GM19238 (cell line): ENCODE results near the gene FBXL19.
A peak's percentile ranks its signal among the peaks of the same experiment; 100 is the strongest.
"Not testable (repeated sequence)": the region's sequence is repeated elsewhere in the genome, so short reads cannot be mapped to it uniquely, and the experiment has no call there.

Source experiments
- DNase-seq: peaks from one replicate; pipeline ENCODE4 v3.0.0; 2011; ENCODE audit warnings: low spot score; ENCODE audit not compliant: insufficient read length

The FBXL19 gene, protein sequence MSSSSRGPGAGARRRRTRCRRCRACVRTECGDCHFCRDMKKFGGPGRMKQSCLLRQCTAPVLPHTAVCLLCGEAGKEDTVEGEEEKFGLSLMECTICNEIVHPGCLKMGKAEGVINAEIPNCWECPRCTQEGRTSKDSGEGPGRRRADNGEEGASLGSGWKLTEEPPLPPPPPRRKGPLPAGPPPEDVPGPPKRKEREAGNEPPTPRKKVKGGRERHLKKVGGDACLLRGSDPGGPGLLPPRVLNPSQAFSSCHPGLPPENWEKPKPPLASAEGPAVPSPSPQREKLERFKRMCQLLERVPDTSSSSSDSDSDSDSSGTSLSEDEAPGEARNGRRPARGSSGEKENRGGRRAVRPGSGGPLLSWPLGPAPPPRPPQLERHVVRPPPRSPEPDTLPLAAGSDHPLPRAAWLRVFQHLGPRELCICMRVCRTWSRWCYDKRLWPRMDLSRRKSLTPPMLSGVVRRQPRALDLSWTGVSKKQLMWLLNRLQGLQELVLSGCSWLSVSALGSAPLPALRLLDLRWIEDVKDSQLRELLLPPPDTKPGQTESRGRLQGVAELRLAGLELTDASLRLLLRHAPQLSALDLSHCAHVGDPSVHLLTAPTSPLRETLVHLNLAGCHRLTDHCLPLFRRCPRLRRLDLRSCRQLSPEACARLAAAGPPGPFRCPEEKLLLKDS

DNA sequence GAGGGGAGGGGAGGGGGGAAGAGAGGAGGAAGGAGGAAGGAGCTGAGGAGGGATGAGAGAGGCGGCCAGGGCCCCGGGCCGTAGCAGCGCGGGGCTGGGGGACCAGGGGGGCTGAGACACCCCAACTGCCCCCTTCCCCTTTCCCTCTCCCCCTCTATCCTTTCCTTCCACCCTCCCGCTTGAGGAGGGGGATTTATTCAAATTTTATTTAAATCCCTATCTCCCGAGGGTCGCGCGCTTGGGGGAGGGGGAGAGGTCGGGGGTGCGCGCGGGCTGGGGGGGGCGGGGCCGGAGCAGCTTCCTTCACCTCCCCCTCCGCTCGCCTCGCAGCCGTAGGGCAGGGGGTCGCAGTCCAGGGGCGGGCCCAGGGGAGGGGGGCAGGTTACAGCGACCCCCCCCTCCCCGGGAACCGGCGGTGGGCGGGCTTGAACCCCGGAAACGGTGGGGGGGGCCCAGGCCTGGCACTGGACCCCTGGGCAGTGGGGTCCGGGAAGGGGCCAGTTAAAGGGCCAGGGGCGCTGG lies at the start of gene FBXL19:
Gene FBXL19, plus strand, starts transcription at position 19 of the 522 bp plus-strand sequence. CDS start 2,183 bp downstream, outside the sequence.
- DNase-seq = no peak

DNA sequence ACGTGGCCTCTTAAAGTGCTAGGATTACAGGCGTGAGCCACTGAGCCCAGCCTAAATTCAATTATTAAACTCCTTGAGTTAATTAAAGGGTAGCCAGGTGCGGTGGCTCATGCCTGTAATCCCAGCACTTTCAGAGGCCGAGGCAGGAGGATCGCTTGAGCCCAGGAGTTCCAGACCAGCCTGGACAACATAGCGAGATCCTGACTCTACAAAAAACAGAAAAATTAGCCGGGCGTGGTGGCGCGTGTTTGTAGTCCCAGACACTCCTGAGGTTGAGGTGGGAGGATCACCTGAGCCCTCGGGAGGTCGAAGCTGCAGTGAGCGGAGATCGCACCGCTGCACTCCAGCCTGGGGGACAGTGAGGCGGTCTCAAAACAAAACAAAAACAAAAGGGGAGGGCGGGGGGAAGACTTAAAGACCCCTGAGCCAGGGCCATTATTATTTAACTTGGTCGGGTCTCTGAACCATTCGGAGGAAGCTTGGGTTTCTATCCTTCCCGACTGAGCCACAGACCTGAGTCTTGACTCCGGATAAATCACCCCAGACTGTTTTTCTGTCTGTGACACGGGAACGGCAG lies 49.0 kb upstream of the FBXL19 start:
- no peak for DNase-seq

DNA sequence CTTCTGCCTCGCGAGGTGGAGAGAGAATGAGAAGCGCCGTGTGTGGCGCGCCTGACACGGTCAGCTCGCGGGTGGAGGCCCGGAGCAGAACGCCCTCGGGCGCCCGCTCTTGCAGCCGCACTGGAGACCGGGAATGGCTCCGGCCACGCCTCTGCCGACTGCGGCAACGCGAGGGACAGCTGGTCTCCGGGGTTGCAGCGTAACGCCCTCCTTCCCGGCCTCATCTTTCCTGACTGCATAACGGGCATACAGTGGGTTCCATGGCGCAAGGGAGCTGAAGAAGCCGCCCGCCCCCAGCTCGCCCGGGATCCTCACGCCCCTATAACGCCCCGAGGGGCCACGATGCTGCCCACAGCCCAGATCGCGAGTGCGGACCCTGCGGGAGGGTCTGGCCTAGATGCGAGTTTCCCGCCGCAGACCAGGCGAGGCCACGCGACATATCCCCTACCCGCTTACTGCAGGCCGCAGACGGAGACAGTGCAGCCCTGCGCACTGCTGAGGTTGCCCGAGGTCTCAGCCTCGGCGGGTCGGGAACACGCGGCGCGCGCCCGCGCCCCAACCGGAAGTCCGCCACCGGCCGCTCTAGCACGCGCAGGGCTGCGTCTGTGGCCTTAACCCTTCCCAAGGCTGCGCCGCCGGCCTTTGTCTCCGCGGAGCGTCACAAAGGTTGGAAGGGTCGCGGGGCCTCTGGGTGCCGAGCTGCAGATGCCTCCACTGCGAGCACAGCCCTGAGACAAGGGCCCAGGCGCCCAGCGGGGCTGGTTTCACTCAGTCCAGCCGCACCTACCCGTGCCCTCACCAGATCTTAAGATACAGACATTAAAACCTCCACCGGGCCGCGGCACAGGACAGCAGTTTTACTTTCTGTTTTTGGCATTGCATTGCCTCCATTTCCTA lies 48.3 kb upstream of the FBXL19 start:
- peak; percentile 83 for DNase-seq

DNA sequence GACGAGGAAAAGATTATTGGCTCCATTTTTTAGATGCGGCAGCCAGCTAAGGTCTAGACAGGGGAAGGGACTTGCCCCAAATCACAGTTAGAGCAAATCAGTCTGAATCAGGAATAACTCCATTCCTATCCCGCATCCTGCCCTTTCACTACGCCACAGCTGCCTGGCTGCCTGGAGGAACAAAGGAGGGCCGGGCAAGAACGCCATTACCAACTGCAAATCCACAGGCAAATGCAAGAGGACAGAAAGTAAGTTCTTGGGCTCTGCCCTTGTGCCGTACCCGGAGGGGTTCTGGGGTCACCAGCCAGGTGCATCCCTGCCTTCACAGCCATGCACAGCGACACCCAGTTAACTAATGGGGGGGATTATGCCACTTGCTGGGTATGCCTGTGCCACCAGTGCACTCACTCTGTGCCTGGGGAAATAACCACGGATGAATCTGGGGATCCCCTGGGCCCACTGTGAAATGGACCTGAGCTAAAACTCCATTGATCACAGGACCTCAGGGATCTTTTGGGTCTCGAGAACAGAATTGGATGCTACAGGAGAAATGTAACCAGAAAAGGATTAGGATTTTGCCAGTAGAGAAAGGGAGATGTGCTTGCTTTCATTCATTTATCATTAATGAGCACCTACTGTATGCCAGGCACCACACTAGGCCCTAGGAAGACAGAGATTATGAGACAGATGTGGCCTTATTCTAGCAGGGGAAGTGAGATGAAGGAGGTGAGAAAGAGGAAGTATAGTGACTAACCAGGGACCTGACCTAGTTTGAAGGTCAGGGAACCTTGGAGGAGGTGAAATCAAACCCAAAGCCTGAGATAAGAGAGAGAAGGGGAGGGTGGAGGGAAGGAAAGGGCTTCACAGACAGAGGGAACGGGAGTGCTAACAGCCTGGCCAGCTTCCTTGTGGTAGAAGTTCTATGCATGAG lies 47.2 kb upstream of the FBXL19 start:
- DNase-seq = peak; percentile 53

DNA sequence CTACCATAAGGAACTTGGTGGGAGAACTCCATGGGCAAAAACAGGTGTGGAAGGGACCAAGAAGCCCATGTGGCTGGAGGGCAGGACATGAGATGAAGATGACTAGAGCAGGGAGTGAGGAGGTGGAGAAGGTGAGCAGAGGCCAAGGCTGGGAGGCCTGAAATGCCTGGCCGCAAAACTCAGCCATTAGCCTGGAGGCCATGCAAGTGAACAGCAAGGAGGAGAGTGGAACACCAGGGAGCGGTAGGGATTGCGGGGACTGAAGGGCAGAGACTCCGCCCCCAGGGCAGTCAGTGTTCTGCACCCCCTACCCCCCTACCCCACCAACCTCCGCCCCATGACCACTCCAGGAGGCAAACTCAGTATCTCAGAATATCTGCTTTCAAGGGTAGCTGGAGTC lies 46.5 kb upstream of the FBXL19 start:
- no peak for DNase-seq

DNA sequence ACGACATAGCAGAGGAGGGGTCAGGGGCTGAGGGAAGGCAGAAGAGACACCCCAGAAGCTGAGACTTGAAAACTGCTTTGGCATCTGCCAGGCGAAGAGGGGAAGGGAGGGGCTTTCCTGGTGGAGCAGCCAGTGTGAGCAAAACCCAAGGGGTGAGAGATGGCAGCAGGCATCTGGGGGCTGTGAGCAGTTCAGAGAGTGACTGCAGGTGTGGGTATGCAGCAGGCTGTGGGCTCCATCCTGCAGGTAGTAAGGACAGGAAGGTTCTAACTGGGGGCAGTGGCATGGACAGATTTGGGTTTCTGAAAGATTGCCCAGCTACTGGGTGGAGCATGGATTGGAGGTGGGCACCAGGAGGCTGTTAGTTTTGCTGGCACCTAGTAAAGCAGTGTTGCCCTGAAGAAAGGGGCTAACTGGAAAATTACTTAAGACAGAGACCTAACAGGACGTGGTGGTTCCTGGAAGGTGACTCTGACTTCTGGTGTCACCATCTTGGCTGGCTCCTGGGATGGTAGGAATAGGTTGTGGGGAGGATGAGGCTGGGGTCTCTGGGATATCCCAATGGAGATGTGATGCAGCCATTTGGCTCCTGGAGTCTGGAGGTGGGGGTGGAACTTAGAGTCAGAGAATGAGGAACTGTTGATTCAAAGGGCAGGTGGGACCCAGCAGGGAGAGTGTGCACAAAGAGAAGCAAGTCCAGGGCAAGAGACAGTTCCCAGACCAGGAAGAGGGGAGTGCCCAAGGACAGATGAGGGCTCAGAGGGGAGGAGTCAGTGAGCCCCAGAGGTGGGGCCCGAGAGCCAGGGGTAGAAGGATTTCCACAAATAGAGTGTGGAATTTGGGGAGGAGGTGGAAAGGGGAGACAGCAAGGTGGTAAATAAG lies 40.7 kb upstream of the FBXL19 start:
- DNase-seq = no peak

DNA sequence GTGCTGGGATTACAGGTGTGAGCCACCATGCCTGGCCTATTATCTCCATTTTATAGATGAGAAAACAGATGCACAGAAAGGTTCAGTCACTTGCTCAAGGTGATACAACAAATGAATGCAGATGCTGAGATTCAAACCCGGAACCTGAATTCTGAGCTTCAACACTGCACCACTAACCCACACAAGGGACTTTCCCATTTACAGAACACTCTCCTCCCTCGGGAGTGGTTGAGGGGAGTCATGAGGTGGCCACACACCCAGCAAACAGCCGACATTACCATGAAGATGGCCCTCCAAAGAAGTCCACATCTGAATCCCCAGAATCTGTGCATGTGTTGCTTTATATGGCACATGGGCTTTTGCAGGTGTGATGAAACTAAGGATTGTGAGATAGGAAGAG lies 38.6 kb upstream of the FBXL19 start:
- DNase-seq = no peak

DNA sequence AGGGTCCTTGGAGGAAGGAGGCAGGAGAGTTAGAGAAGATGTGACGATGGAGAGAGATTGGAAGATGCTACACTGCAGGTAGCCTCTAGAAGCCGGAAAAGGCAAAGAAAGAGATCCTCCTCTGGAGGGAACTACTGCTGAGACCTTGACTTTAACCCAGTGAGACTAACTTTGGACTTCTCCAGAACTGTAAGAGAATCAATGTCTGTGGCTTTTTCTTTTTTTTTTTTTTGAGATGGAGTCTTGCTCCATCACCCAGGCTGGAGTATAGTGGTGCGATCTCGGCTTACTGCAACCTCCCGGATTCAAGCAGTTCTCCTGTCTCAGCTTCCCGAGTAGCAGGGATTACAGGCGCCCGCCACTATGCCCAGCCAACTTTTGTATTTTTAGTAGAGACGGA lies 38.2 kb upstream of the FBXL19 start:
- DNase-seq = no peak

DNA sequence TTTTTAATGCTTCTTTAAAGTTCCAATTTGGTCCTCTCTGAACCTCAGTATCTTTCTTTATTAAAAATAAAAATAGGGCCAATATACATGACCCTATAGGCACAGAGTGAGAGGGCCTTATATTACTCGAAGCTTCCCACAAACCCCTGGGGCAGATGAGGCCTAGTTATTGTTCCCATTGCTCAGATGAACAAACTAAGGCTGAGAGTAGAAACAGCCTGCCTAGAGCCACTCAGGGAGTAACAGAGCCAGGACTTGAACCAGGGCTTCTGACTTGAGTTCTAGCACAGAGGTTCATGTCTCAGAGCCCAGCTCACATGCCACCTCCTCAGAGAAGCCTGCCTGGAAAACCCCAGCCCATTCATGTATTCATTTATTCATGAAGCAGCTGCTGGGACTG lies 37.2 kb upstream of the FBXL19 start:
- no peak for DNase-seq

DNA sequence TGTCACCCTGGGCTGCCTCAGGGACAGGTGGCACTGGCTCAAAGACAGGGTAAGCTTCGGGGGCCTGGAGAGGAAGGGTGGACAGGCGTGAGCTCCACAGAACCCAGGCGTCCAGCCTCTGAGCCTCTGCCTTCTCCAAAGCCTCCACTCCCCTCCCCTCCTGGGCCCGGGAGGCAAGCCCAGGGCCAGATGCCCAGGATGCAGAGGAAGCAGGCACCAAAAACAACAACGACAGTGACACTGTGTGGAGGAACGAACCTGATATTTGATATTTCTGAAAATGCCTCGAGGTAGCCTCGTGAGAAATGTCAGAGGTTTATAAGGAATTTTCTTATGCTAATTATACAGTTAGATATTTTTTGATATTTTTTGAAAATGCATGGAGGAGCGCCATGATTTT lies 35.4 kb upstream of the FBXL19 start:
- no peak for DNase-seq

DNA sequence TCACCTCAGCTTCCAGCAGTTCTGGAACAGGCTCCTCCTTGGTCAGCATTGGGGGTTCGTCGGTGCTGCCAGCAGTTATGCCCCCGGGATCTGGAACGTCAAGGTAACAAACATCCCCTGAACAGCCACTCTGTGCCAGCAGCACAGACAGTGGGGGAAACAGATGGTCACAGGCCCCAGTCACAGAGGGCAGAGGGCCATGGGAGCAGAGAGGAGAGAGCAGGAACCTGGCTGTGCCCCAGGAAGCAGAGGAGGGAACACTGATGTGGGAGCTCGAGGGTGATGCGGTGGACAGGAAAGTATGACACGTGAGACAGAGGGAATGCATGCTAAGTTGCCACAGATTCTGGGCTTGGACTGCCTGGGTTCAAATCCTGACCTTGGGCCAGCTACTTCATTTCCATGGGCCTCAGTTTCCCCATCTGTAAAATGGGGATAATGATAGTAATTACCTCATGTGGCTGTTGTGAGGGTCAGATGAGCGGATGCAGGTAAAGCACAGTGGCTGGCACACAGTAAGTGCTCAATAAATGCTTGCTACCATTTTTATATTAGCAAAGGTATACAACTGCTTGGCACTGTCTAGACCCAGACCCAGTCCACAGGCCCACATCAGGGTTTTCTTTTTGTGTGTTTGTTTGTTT lies 34.4 kb upstream of the FBXL19 start:
- no peak for DNase-seq

DNA sequence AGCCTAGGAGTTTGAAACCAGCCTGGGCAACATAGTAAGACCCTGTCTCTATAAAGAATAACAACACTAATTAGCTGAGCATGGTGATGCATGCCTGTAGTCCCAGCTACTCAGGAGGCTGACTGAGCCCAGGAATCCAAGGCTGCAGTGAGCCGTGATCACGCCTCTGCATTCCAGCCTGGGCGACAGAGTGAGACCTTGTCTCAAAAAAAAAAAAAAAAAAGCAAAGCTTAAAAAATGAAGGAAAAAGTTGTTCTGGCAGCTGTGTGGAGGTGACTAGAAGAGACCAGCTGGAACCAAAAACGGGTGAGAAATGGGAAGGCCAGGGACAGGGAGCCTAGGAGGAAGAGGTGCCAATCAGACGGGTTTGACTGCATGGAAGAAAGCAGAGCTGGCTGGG lies 33.7 kb upstream of the FBXL19 start:
- no peak for DNase-seq

DNA sequence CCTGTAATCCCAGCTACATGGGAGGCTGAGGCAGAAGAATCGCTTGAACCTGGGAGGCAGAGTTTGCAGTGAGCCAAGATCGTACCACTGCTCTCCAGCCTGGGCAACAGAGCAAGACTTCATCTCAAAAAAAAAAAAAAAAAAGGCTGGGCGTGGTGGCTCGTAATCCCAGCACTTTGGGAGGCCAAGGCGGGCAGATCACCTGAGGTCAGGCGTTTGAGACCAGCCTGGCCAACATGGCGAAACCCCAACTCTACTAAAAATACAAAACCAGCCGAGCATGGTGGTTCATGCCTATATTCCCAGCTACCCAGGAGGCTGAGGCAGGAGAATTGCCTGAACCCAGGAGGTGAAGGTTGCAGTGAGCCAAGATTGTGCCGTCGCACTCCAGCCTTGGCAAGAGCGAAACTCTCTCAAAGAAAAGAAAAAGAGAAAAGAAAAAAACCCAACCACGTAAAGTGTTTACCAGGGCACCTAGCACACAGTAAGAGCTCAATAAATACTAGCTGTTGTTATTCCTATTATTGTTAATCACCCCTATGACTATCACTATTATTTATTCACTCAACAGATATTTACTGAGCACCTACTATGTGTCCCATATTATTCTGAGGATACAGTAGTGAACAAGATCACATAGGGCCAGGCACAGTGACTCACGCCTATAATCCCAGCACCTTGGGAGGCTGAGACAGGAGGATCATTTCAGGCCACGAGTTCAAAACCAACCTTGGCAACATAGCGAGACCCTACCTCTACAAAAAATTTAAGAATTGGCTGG lies 32.1 kb upstream of the FBXL19 start:
- DNase-seq = not testable (repeated sequence)

DNA sequence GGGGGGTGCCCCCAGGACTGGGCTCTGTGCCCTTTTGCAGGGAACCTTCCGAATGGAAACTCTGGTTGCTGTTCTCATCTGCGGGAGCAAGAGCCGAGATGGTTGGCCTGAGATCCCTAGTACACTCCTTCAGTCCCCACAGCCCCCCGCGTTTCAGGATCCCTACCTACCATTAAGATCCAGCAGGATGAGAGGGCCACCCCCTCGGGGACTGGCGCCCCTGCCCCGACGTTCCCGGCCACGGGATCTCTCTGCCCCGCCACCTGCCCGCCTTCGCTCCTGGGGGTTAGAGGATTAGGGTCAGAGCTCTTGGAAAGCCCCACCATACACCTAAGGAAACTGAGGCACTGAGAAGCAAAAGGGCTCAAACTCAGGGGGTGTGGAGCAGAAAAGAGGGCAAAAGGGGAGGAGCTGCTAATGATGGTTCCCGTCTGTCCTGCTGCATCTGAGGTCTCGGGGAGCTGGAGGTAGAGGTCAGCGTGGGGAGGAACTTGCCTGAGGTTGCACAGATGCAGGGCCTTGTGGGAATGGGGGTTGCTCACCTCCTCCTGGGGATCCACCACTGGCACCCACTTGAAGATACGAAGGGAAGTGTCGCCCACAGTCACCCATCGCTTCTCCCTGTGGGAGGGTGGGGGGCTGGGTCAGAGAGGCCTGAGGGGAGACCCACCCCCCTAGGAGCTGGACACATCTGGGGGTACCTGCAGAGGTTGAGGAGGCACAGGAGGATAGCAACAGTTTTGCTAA lies 30.5 kb upstream of the FBXL19 start:
- no peak for DNase-seq

DNA sequence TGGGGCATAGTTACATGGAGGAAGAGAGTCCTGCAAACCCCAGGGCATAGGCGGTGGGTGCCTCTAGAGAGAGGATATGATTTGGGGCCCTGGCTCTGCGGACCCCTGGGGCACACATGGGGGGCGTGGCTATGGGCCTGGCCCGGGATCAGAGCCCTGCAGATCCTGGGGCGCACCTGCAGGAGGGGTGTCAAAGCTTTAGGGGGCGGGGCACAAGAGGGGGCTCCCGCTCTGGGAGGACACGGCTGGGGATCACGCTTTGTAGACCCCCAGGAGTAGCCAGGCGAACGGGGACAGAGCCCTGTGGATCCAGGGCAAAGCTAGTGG lies 30.0 kb upstream of the FBXL19 start:
- DNase-seq = no peak

DNA sequence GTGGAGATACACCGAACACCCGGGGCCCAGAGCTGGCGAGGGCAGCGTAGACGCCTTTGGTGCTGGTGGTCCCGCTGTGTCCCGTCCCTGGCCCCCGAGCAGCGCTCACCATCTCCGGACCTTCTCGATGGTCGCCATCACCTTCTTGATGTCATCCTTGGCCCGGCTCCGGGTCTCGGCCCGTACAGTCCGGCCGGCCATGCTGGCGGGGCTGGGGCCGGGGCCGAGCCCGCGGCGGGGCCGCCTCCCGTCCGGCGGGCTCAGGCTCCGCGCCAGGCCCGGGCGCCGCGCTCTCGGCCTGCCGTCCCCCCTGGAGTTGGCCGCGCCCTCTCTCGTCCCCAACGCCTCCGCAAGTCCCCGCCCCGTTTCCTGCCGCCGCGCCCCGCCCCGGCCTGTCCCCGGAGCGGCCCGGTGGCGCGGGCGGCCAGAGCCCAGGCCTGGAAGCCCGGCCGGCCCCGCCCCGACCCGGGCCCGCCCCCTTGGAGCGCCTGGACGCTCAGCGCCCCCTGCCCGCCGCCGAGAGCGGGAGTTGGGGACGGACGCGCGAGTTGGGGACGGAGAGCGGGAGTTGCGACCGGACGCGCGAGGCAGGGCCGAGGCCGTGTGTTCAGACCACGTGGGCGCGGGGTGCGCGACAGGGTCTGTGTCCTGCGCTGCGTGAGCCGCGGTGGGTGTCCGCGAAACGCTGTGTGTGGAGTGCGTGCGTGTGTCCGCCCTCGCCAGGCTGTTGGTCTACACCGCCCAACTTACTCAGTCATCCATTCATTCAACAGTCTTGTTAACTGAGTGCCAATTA lies 29.4 kb upstream of the FBXL19 start, which contains the start of gene BCL7C:
Gene BCL7C, minus strand, starts transcription at position 334 of the 796 bp plus-strand sequence. Its CDS starts 133 bp downstream, at position 201.
- DNase-seq = peak; percentile 86
